Measurements from ENCODE around the gene GDF7. TPM values are rescaled to one million over a fixed set of nuclear protein-coding genes. Genes with fewer than 3 reads are reported as not detected.

Gene GDF7
- polyA plus RNA-seq, 1 donor (not counting 4 experiments of a cell fraction or from before 2014, with no cell fraction given): not detected

DNA sequence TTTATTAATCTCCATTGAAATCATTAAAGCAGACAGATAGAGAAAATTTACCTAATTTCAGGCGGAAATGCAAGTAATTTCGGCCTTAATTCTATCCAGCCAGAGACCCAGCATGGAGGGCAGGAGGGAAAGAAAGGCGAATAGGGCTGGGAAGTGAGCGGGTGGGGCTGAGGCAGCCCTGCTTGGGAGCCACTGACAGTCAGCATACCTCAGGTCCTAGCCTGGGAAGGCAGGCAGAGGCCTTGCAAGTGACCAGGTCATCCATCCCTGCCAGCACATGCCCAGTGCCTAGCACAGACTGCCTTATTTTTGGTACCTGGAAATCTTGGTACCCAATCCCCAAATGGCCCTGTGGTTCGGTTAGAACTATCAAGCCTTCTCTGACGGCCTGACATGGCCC, 1.5 kb downstream of the GDF7 start:
- no peaks in the 10 kb centered on the region for H3K79me2 ChIP-seq (ENCODE audit: control insufficient read depth, insufficient read depth, low read length)
- dilution Hi-C loops (cut with MboI; ENCODE audit: extremely low pct_ligation_motif_present, low sequenced_read_pairs): no loop called here
- no peak overlapping the region for H3K27ac ChIP-seq (ENCODE audit: control insufficient read depth, insufficient read depth, low read length)
- no peak for TF ChIP-seq EZH2 (IDR thresholded peaks at IDR 0.05; ENCODE audit: low read length)
- TF ChIP-seq, protein P1, sequence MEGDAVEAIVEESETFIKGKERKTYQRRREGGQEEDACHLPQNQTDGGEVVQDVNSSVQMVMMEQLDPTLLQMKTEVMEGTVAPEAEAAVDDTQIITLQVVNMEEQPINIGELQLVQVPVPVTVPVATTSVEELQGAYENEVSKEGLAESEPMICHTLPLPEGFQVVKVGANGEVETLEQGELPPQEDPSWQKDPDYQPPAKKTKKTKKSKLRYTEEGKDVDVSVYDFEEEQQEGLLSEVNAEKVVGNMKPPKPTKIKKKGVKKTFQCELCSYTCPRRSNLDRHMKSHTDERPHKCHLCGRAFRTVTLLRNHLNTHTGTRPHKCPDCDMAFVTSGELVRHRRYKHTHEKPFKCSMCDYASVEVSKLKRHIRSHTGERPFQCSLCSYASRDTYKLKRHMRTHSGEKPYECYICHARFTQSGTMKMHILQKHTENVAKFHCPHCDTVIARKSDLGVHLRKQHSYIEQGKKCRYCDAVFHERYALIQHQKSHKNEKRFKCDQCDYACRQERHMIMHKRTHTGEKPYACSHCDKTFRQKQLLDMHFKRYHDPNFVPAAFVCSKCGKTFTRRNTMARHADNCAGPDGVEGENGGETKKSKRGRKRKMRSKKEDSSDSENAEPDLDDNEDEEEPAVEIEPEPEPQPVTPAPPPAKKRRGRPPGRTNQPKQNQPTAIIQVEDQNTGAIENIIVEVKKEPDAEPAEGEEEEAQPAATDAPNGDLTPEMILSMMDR (optimal IDR thresholded peaks at IDR 0.05 in 1 of 3, IDR thresholded peaks at IDR 0.05 in 1 of 3, conservative IDR thresholded peaks at IDR 0.05 in 1 of 3; ENCODE audit: extremely low read depth in 1 of 3, insufficient read depth in 2 of 3, low read length in 3 of 3): no peak
- DNase-seq (ENCODE audit: low read depth, low spot score) (no peak), FAIRE-seq (no peak)
- H3K4me3 ChIP-seq (ENCODE audit: control insufficient read depth in 2 of 3, extremely low read depth in 1 of 3, insufficient read depth in 2 of 3, low read depth in 1 of 3, low read length in 3 of 3): no peak overlapping the region
- no peaks in the 10 kb centered on the region for H3K36me3 ChIP-seq (ENCODE audit: control insufficient read depth in 2 of 2, extremely low read depth in 1 of 2, insufficient read depth in 2 of 2, low read length in 2 of 2)
- peaks cover 91% of the 10 kb centered on the region for H3K27me3 ChIP-seq (ENCODE audit: control insufficient read depth, extremely low read depth, insufficient read depth, low read length)
- no peaks in the 10 kb centered on the region for H3K9me3 ChIP-seq (ENCODE audit: control insufficient read depth, low read depth, low read length)
- H3K4me2 ChIP-seq (ENCODE audit: control insufficient read depth, extremely low read depth, insufficient read depth, low read depth, low read length): no peak overlapping the region
- no peaks in the 10 kb centered on the region for H4K20me1 ChIP-seq (ENCODE audit: control insufficient read depth, extremely low read depth, insufficient read depth, low read length)
- H2AFZ ChIP-seq (ENCODE audit: control insufficient read depth, low read length): no peak overlapping the region
- H3K9ac ChIP-seq (ENCODE audit: control insufficient read depth, extremely low read depth, insufficient read depth, low read length): no peak overlapping the region
- no peaks in the 10 kb centered on the region for H3K9me1 ChIP-seq (ENCODE audit: control insufficient read depth, extremely low read depth, insufficient read depth, low read length)
- H3K4me1 ChIP-seq (ENCODE audit: control insufficient read depth, extremely low read depth, insufficient read depth, low read length): peaks cover 4% of the 10 kb centered on the region

DNA sequence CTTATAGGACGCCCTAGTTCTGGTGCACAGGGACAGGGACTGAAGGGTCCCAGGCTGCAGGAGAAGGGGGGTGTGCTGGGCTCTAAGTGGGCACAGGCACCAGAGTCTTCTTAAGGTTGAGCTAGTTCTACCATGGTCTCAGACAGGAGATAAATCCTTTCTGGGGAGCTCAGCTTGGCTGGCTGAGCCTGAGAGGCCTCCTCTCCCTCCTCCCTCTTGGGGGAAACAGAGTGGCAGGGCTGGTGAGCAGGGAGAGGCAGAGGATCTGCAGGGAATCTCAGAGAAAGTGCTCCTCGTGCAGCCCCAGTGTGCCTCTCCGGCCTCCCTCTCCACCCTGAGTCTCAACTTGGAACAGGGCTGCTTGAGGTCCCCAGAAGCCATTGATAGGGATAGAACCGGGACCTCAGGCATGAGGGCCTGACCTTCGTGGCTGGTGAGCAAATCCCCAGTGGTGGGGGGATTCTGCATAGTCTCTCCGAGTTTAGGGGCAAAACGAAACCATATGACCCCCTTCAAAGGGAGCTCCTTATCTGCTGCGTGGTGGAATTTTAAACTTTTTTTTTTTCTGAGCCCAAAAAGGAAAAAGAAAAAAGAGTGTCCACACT, 2.0 kb downstream of the GDF7 start:
- H3K79me2 ChIP-seq (ENCODE audit: control insufficient read depth, insufficient read depth, low read length): no peaks in the 10 kb centered on the region
- FAIRE-seq: no peak
- H3K9me1 ChIP-seq (ENCODE audit: control insufficient read depth, extremely low read depth, insufficient read depth, low read length): no peaks in the 10 kb centered on the region
- H3K4me2 ChIP-seq (ENCODE audit: control insufficient read depth, extremely low read depth, insufficient read depth, low read depth, low read length): no peak overlapping the region
- H3K27me3 ChIP-seq (ENCODE audit: control insufficient read depth, extremely low read depth, insufficient read depth, low read length): peaks cover 91% of the 10 kb centered on the region
- no peaks in the 10 kb centered on the region for H3K9me3 ChIP-seq (ENCODE audit: control insufficient read depth, low read depth, low read length)
- H3K4me1 ChIP-seq (ENCODE audit: control insufficient read depth, extremely low read depth, insufficient read depth, low read length): peaks cover 4% of the 10 kb centered on the region
- H3K36me3 ChIP-seq (ENCODE audit: control insufficient read depth in 2 of 2, extremely low read depth in 1 of 2, insufficient read depth in 2 of 2, low read length in 2 of 2): no peaks in the 10 kb centered on the region
- dilution Hi-C loops (cut with MboI; ENCODE audit: extremely low pct_ligation_motif_present, low sequenced_read_pairs): no loop called here
- H3K27ac ChIP-seq (ENCODE audit: control insufficient read depth, insufficient read depth, low read length): no peak overlapping the region
- no peak overlapping the region for H3K4me3 ChIP-seq (ENCODE audit: control insufficient read depth in 2 of 3, extremely low read depth in 1 of 3, insufficient read depth in 2 of 3, low read depth in 1 of 3, low read length in 3 of 3)
- no peaks in the 10 kb centered on the region for H4K20me1 ChIP-seq (ENCODE audit: control insufficient read depth, extremely low read depth, insufficient read depth, low read length)
- H3K9ac ChIP-seq (ENCODE audit: control insufficient read depth, extremely low read depth, insufficient read depth, low read length): no peak overlapping the region
- DNase-seq (ENCODE audit: low read depth, low spot score): no peak
- no peak for TF ChIP-seq EZH2 (IDR thresholded peaks at IDR 0.05; ENCODE audit: low read length)
- TF ChIP-seq, protein P1 (optimal IDR thresholded peaks at IDR 0.05 in 1 of 3, IDR thresholded peaks at IDR 0.05 in 1 of 3, conservative IDR thresholded peaks at IDR 0.05 in 1 of 3; ENCODE audit: extremely low read depth in 1 of 3, insufficient read depth in 2 of 3, low read length in 3 of 3): no peak
- no peak overlapping the region for H2AFZ ChIP-seq (ENCODE audit: control insufficient read depth, low read length)
